GM23338 (cell line): ENCODE measurements around the gene RPF1.

Source experiments
- CREB1 ChIP-seq: fragments of 250-450 bp; sonication (Bioruptor Pico); IDR thresholded peaks from 2 replicates; pipeline ENCODE4 v1.5.0; 2020; ENCODE audit warnings: low read depth, mild to moderate bottlenecking, moderate library complexity
- EZH2 ChIP-seq: fragments of 200-600 bp; sonication (generic); IDR thresholded peaks from one replicate; pipeline ENCODE4 v1.8.0; 2017; ENCODE audit warnings: antibody characterized with exemption, mild to moderate bottlenecking, low read depth; ENCODE audit not compliant: unreplicated experiment
- EZH2phosphoT487 ChIP-seq: fragments of 200-600 bp; sonication (generic); IDR thresholded peaks from one replicate; pipeline ENCODE4 v1.8.1; 2018; ENCODE audit warnings: antibody characterized with exemption; ENCODE audit not compliant: unreplicated experiment
- NANOG ChIP-seq: IDR thresholded peaks from 2 replicates; pipeline ENCODE4 v1.6.1; 2016; ENCODE audit warnings: antibody characterized with exemption, borderline replicate concordance
- POLR2AphosphoS5 ChIP-seq: IDR thresholded peaks from 2 replicates; pipeline ENCODE4 v1.6.1; 2016; ENCODE audit warnings: antibody characterized with exemption, low read depth
- TF ChIP-seq, protein P1 (sequence below), 2 experiments: fragments of 200-600 bp in 1 of 2; sonication (generic) in 1 of 2; conservative IDR thresholded peaks; 2 replicates each; pipeline versions ENCODE4 v1.5.1 to v1.6.1; 2016 to 2017; ENCODE audit warnings: antibody characterized with exemption in 2 of 2, low read depth in 2 of 2, mild to moderate bottlenecking in 2 of 2, moderate library complexity in 1 of 2
- TF ChIP-seq, protein P2 (sequence below): IDR thresholded peaks from one replicate; pipeline ENCODE4 v1.6.1; 2018; ENCODE audit warnings: antibody characterized with exemption; ENCODE audit not compliant: unreplicated experiment

DNA sequence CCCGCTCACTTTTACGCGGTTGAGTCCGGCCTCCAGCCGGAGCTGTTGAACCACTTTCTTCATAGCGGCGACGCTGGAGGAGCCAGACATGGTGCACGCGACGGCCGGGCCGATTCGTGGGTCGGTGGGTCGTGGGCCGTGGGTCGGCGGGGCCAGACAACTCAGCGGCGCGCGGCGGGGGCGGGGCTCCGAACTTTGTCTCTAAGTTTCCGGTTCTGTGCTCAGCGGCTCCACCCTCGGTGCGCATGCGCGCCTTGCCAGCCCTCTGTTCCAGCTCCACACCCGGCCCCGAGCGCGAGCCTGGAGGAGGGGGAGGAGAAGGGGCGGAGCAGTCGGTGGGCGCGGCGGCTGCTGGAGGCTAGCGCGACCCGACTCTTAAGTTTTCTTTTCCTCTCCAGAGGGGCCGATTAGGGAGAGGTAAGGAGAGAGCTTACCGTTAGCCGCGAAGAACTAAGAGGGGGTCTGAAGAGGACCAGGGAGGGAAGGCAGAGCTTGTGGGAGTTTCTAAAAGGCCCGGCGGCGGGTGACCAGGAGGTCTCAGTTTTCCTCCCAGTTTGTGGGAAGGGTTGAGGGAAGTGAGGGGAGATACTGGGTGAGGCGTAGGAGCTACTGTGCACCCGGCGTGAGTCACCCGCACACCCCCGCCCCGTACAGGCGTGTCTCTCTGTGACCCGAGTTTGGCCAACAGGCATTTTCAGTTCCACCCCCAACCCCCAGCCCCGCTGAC is 27.1 kb downstream of the RPF1 start, which contains the start of the genes GNG5 and SPATA1:
- no peak for TF ChIP-seq CREB1
- TF ChIP-seq NANOG = no peak
- TF ChIP-seq, protein P1, sequence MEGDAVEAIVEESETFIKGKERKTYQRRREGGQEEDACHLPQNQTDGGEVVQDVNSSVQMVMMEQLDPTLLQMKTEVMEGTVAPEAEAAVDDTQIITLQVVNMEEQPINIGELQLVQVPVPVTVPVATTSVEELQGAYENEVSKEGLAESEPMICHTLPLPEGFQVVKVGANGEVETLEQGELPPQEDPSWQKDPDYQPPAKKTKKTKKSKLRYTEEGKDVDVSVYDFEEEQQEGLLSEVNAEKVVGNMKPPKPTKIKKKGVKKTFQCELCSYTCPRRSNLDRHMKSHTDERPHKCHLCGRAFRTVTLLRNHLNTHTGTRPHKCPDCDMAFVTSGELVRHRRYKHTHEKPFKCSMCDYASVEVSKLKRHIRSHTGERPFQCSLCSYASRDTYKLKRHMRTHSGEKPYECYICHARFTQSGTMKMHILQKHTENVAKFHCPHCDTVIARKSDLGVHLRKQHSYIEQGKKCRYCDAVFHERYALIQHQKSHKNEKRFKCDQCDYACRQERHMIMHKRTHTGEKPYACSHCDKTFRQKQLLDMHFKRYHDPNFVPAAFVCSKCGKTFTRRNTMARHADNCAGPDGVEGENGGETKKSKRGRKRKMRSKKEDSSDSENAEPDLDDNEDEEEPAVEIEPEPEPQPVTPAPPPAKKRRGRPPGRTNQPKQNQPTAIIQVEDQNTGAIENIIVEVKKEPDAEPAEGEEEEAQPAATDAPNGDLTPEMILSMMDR (conservative IDR thresholded peaks at IDR 0.05; ENCODE audit: low read depth in 2 of 2) = no peak
- peak; percentile 70 for TF ChIP-seq POLR2AphosphoS5
- no peak for TF ChIP-seq EZH2
- TF ChIP-seq, protein P2, sequence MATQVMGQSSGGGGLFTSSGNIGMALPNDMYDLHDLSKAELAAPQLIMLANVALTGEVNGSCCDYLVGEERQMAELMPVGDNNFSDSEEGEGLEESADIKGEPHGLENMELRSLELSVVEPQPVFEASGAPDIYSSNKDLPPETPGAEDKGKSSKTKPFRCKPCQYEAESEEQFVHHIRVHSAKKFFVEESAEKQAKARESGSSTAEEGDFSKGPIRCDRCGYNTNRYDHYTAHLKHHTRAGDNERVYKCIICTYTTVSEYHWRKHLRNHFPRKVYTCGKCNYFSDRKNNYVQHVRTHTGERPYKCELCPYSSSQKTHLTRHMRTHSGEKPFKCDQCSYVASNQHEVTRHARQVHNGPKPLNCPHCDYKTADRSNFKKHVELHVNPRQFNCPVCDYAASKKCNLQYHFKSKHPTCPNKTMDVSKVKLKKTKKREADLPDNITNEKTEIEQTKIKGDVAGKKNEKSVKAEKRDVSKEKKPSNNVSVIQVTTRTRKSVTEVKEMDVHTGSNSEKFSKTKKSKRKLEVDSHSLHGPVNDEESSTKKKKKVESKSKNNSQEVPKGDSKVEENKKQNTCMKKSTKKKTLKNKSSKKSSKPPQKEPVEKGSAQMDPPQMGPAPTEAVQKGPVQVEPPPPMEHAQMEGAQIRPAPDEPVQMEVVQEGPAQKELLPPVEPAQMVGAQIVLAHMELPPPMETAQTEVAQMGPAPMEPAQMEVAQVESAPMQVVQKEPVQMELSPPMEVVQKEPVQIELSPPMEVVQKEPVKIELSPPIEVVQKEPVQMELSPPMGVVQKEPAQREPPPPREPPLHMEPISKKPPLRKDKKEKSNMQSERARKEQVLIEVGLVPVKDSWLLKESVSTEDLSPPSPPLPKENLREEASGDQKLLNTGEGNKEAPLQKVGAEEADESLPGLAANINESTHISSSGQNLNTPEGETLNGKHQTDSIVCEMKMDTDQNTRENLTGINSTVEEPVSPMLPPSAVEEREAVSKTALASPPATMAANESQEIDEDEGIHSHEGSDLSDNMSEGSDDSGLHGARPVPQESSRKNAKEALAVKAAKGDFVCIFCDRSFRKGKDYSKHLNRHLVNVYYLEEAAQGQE = no peak
- TF ChIP-seq EZH2phosphoT487 = no peak
